HG02678 (cell line): ENCODE results near the gene AKNA.

Source experiments
- ATAC-seq: cut with Tn5 transposase; IDR thresholded peaks from one replicate; pipeline ENCODE4 v1.9.1; 2021; ENCODE audit warnings: mild to moderate bottlenecking, moderate library complexity; ENCODE audit not compliant: unreplicated experiment

Gene AKNA, protein sequence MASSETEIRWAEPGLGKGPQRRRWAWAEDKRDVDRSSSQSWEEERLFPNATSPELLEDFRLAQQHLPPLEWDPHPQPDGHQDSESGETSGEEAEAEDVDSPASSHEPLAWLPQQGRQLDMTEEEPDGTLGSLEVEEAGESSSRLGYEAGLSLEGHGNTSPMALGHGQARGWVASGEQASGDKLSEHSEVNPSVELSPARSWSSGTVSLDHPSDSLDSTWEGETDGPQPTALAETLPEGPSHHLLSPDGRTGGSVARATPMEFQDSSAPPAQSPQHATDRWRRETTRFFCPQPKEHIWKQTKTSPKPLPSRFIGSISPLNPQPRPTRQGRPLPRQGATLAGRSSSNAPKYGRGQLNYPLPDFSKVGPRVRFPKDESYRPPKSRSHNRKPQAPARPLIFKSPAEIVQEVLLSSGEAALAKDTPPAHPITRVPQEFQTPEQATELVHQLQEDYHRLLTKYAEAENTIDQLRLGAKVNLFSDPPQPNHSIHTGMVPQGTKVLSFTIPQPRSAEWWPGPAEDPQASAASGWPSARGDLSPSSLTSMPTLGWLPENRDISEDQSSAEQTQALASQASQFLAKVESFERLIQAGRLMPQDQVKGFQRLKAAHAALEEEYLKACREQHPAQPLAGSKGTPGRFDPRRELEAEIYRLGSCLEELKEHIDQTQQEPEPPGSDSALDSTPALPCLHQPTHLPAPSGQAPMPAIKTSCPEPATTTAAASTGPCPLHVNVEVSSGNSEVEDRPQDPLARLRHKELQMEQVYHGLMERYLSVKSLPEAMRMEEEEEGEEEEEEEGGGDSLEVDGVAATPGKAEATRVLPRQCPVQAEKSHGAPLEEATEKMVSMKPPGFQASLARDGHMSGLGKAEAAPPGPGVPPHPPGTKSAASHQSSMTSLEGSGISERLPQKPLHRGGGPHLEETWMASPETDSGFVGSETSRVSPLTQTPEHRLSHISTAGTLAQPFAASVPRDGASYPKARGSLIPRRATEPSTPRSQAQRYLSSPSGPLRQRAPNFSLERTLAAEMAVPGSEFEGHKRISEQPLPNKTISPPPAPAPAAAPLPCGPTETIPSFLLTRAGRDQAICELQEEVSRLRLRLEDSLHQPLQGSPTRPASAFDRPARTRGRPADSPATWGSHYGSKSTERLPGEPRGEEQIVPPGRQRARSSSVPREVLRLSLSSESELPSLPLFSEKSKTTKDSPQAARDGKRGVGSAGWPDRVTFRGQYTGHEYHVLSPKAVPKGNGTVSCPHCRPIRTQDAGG (N-terminal part only)

GRCh38 chr9:114387680-114388356 is at the start of gene AKNA:
AKNA (minus strand) TSS chr9:114387982; CDS start chr9:114381333, 6,649 bp downstream.
- peak; percentile 32 for ATAC-seq

- ATAC-seq, result no peak
Measured at GRCh38 chr9:114437401-114437893, 49.7 kb upstream of the AKNA start.

- no peak for ATAC-seq
Measured at GRCh38 chr9:114434878-114435311, 47.1 kb upstream of the AKNA start.

DNA sequence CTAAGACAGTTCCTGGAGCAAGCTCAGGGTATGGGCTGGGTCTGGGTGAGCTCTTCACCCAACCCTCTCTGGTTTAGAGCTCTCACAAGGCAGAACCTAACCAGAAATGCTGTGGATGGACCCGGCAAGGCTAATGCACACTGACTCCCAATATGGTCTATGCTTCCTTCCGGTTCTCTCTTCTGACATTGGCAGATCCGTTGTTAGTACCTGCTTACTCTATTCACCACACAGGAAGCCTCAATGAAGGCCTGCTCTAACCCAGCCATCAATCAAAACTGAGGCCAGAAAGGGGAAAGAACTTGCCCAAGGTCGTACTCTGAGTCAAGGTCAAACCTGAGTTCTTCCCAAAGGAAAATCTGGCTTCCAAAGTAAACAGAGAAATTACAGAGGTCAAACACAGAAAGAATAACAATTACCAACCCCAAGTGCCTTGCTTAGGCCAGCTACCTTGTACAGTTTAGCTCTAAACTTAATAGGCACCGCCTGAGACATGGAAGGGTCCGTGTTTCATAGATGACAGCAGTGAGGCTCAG is 46.0 kb upstream of the AKNA start:
- peak; percentile 59 for ATAC-seq

GRCh38 chr9:114433086-114433485 is 45.3 kb upstream of the AKNA start:
- no peak for ATAC-seq

DNA sequence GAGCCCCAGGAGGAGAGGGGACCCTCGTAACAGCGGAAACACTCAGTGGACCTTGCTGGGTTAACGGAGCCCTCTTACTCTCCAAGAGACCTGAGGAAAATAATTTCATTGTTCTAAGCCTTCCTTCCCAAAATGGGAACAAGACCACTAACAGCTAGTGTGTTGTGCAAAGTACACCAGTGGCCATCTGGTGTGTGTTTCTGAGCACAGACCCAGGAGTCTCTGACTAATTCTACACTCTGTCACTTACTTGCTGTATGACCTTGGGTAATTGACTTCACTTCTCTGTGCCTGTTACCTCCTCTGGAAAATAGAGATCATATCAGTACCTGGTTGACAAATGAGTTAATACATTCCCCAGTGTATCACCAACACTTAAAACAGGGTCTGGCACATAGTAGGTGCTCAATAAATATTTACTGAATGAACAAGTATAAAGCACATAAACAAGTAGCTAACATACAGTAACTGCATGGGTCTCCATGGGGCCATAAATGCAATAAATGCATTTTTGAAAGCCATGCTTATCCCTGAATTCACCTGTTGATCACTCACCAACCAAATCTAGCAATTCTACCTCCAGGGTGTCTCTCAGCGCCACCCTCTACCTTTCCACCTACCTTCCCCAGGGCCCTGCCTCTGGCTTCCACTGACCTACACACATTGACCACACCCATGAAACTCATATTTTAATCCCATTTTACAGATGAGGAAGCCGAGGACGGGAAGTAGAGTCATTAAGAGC is 44.7 kb upstream of the AKNA start:
- ATAC-seq, result no peak

- ATAC-seq, result no peak
Measured at GRCh38 chr9:114431770-114432169, 44.0 kb upstream of the AKNA start.

DNA sequence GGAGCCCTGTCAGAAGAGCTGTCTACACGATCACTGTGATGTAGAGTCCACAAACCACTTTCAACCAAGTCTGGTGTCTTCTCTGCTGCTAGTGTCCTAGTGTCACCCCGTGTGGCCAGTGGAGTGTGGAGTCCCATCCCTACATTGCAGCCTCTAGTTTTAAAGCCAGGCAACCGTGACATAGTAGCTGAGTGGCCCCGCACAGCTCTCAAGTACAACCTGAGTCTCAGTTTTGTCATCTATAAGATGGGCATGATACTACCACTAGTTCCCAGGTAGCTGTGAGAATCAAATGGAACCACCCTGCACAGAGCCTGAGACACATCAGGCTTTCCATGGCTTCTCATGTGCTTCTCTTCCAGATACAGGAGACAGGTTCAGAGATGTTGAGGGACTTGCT is 43.2 kb upstream of the AKNA start:
- no peak for ATAC-seq

DNA sequence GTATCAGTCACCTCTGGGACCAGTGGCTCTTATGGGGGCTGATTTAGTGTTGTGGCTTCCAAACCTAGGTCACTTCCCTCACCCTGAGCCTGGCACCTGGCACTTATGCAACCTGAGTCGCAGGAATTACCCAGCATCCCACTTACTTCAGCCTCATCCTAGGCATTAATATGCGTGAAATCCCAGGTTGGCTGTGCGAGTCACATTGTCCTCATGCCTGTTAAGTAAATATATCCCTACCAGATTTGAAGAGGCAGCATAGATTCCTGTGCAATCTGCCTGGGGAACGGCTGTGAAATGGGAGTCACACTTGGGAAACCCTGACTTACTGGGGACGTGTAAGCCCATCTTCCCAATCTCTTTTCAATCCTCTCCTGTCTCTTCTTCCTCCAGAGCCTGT is 42.7 kb upstream of the AKNA start:
- ATAC-seq, result no peak

GRCh38 chr9:114429488-114429887 is 41.7 kb upstream of the AKNA start:
- ATAC-seq, result no peak

DNA sequence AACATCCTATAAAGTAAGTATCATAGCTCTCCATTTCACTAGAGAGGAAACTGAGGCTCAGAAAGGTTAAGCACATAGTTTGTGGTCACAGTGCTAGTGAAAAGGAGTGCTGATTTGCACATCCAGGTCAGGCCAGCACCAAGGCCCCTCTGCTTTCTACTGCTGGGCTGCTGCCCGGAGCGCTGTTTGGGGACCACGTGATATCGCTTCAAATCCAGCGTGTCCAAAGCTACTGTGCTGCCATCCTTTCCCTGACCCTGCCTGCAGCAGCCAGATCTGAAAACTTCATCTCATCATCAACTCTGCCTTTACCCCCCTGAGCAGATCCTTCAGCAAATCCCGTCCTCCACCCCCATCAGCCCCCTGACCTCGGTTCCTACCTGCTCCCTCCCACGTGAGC is 40.7 kb upstream of the AKNA start:
- no peak for ATAC-seq

DNA sequence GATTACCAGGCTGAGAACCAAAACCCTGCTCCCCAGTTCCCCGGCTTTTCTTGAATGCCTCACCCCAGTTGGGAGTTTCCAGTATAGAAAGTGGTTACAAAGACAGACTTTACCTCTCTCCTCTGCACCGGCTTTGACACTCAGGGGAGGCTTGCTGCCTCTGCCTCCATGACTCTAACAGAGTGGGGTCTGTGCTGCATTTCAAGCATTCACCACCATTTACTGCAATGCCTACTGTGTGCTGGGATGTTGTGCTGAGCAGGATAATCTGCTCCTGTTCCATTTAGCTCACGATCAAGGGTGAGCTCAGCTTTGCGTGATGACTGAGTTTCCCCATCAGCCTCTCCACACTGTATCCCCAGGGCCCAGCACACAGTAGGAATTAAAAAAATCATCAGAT is 39.9 kb upstream of the AKNA start:
- no peak for ATAC-seq

GRCh38 chr9:114426046-114426948 is 38.5 kb upstream of the AKNA start:
- no peak for ATAC-seq

- ATAC-seq, result no peak
Measured at GRCh38 chr9:114425126-114425525, 37.3 kb upstream of the AKNA start.

GRCh38 chr9:114424126-114424525 is 36.3 kb upstream of the AKNA start:
- ATAC-seq, result no peak

DNA sequence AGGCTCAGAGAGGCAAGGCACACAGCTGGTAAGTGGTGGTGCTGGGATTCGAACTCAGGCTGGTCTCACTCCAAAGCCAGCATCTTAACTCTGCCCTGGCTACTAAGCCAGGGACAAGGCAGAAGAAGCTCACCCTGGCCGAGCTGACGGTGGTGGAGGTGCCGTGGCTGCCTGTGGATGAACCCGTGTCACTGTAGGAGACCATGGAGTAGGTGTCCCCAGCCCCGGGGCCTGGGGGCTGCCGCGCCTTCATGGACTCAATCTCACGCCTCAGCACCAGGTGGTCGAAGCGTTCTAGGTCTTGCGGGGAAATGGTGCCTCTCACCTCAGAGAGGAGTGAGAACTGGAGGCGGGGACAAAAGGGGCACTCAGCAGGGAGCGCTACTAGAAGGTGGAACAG is 35.4 kb upstream of the AKNA start:
- ATAC-seq, result no peak

- no peak for ATAC-seq
Measured at GRCh38 chr9:114421147-114421546, 33.4 kb upstream of the AKNA start.

- no peak for ATAC-seq
Measured at GRCh38 chr9:114419796-114420195, 32.0 kb upstream of the AKNA start.
